HEK293 (cell line): ENCODE measurements around the gene ANKRD39.

Source experiments
- YY1 ChIP-seq: fragments of 450-650 bp; formaldehyde crosslinking; IDR thresholded peaks from 2 replicates; pipeline ENCODE4 v1.5.1; 2018; ENCODE audit warnings: missing biosample characterization, missing genetic modification characterization
- ZBTB11 ChIP-seq: fragments of 450-650 bp; formaldehyde crosslinking; conservative IDR thresholded peaks from 2 replicates; pipeline ENCODE4 v1.5.1; 2016; ENCODE audit warnings: low read depth, missing biosample characterization, missing genetic modification characterization
- ZNF266 ChIP-seq: fragments of 450-650 bp; formaldehyde crosslinking; IDR thresholded peaks from 2 replicates; pipeline ENCODE4 v1.5.1; 2016; ENCODE audit warnings: missing biosample characterization, missing genetic modification characterization, low read depth
- ZNF274 ChIP-seq, 2 experiments: fragments of 200-500 bp in 1 of 2; fragments of 450-650 bp in 1 of 2; sonication (Bioruptor generic) in 1 of 2; formaldehyde crosslinking in 1 of 2; IDR thresholded peaks; 2 replicates each; pipeline versions ENCODE4 v1.5.1 to v1.6.1; 2014 to 2016; ENCODE audit warnings: borderline replicate concordance in 1 of 2, inconsistent platforms in 1 of 2, low read length in 1 of 2, missing biosample characterization in 1 of 2, missing genetic modification characterization in 1 of 2
- ZNF292 ChIP-seq: fragments of 450-650 bp; formaldehyde crosslinking; IDR thresholded peaks from 2 replicates; pipeline ENCODE4 v1.5.1; 2016; ENCODE audit warnings: low read depth, missing biosample characterization, missing genetic modification characterization, borderline replicate concordance
- ZNF341 ChIP-seq: fragments of 450-650 bp; formaldehyde crosslinking; IDR thresholded peaks from 2 replicates; pipeline ENCODE4; 2016; ENCODE audit warnings: low read depth, missing biosample characterization, missing genetic modification characterization
- ZNF561 ChIP-seq: fragments of 450-650 bp; IDR thresholded peaks from 2 replicates; pipeline ENCODE4 v1.5.1; 2018; ENCODE audit warnings: missing biosample characterization, missing genetic modification characterization, borderline replicate concordance
- ZNF610 ChIP-seq: fragments of 450-650 bp; formaldehyde crosslinking; IDR thresholded peaks from 2 replicates; pipeline ENCODE4 v1.5.1; 2016; ENCODE audit warnings: missing biosample characterization, missing genetic modification characterization, borderline replicate concordance
- ZXDB ChIP-seq: fragments of 450-650 bp; formaldehyde crosslinking; IDR thresholded peaks from 2 replicates; pipeline ENCODE4 v1.5.1; 2016; ENCODE audit warnings: missing biosample characterization, missing genetic modification characterization
- TF ChIP-seq, protein P1 (sequence below): fragments of 450-650 bp; formaldehyde crosslinking; IDR thresholded peaks from 2 replicates; pipeline ENCODE4 v1.5.1; 2016; ENCODE audit warnings: missing biosample characterization, missing genetic modification characterization
- TF ChIP-seq, protein P2 (sequence below): fragments of 450-650 bp; formaldehyde crosslinking; IDR thresholded peaks from 2 replicates; pipeline ENCODE4 v1.5.1; 2016; ENCODE audit warnings: missing biosample characterization, missing genetic modification characterization

- TF ChIP-seq, protein P1, sequence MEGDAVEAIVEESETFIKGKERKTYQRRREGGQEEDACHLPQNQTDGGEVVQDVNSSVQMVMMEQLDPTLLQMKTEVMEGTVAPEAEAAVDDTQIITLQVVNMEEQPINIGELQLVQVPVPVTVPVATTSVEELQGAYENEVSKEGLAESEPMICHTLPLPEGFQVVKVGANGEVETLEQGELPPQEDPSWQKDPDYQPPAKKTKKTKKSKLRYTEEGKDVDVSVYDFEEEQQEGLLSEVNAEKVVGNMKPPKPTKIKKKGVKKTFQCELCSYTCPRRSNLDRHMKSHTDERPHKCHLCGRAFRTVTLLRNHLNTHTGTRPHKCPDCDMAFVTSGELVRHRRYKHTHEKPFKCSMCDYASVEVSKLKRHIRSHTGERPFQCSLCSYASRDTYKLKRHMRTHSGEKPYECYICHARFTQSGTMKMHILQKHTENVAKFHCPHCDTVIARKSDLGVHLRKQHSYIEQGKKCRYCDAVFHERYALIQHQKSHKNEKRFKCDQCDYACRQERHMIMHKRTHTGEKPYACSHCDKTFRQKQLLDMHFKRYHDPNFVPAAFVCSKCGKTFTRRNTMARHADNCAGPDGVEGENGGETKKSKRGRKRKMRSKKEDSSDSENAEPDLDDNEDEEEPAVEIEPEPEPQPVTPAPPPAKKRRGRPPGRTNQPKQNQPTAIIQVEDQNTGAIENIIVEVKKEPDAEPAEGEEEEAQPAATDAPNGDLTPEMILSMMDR (tag by site-specific recombination): no peak
- no peak for TF ChIP-seq ZNF341
- no peak for TF ChIP-seq ZBTB11 (tag by site-specific recombination)
- TF ChIP-seq, protein P2, sequence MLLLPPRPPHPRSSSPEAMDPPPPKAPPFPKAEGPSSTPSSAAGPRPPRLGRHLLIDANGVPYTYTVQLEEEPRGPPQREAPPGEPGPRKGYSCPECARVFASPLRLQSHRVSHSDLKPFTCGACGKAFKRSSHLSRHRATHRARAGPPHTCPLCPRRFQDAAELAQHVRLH: no peak
- no peak for TF ChIP-seq ZXDB (tag by site-specific recombination)
- no peak for TF ChIP-seq YY1 (tag by site-specific recombination)
- TF ChIP-seq ZNF266 (tag by site-specific recombination): no peak
- TF ChIP-seq ZNF292 (tag by site-specific recombination): no peak
- TF ChIP-seq ZNF561 (tag by site-specific recombination): no peak
- TF ChIP-seq ZNF610 (tag by site-specific recombination): no peak
- no peak for TF ChIP-seq ZNF274 (IDR thresholded peaks at IDR 0.05; ENCODE audit: low read length)
- TF ChIP-seq ZNF274 (tag by site-specific recombination; IDR thresholded peaks at IDR 0.05; ENCODE audit: borderline replicate concordance): no peak
Measured at GRCh38 chr2:96825057-96825456, 32.8 kb downstream of the ANKRD39 start.
